PC-9 (cell line): Measurements from ENCODE around the gene CCM2. TPM values are rescaled to one million over a fixed set of nuclear protein-coding genes. Genes with fewer than 3 reads are reported as not detected.

Experiments used
- BruUV-seq: library from RNA; stranded (reverse); fragments of 400-500 nt; replicated peaks from 2 replicates; lab custom pipeline; 2021; lab: Mats Ljungman, UMichigan
- CTCF ChIA-PET: fragments of 300-600 bp; sonication (Branson Sonifier 250); formaldehyde crosslinking; loops from one replicate; lab custom pipeline; 2022; ENCODE audit warnings: antibody characterized with exemption; lab: Charles Lee
- POLR2A ChIA-PET: fragments of 300-600 bp; sonication (Branson Sonifier 250); formaldehyde crosslinking; loops from one replicate; lab custom pipeline; 2022; ENCODE audit warnings: antibody characterized with exemption; ENCODE audit not compliant: unreplicated experiment; lab: Charles Lee
- DNase-seq, 2 experiments: peaks; one replicate each; pipeline versions ENCODE4 v3.0.0 to v3.0.0-alpha.2; 2015 to 2022; ENCODE audit warnings: mixed read lengths in 1 of 2
- H2AFZ ChIP-seq: fragments of 200-600 bp; sonication (generic); 2 replicates; pipeline ENCODE4 v1.8.1; 2017; ENCODE audit warnings: antibody characterized with exemption
- H3F3A ChIP-seq: fragments of 200-600 bp; sonication (generic); 2 replicates; pipeline ENCODE4 v1.8.1; 2017; ENCODE audit warnings: antibody characterized with exemption, mild to moderate bottlenecking, low read depth; ENCODE audit not compliant: insufficient read depth
- H3K27ac ChIP-seq: fragments of 200-600 bp; sonication (generic); 2 replicates; pipeline ENCODE4 v1.6.1; 2016; ENCODE audit warnings: mixed run types
- H3K27me3 ChIP-seq: fragments of 200-600 bp; sonication (generic); 2 replicates; pipeline ENCODE4 v1.6.1; 2016; ENCODE audit warnings: low read depth, mixed run types; ENCODE audit not compliant: insufficient read depth
- H3K36me3 ChIP-seq: fragments of 200-600 bp; sonication (generic); 2 replicates; pipeline ENCODE4 v1.6.1; 2016; ENCODE audit warnings: low read depth, mixed run types
- H3K4me1 ChIP-seq: fragments of 200-600 bp; sonication (generic); replicated peaks from 2 replicates; pipeline ENCODE4 v1.6.1; 2016; ENCODE audit warnings: mixed run types; ENCODE audit not compliant: insufficient read depth
- H3K4me2 ChIP-seq: fragments of 200-600 bp; sonication (generic); 2 replicates; pipeline ENCODE4 v1.6.1; 2017; ENCODE audit warnings: mixed run types
- H3K4me3 ChIP-seq: fragments of 200-600 bp; sonication (generic); 2 replicates; pipeline ENCODE4 v1.6.1; 2016; ENCODE audit warnings: mixed run types
- H3K79me2 ChIP-seq: fragments of 200-600 bp; sonication (generic); 2 replicates; pipeline ENCODE4 v1.6.1; 2017; ENCODE audit warnings: low read depth, mixed run types
- H3K9me2 ChIP-seq: fragments of 200-600 bp; sonication (generic); 2 replicates; pipeline ENCODE4 v1.8.1; 2017; ENCODE audit warnings: mild to moderate bottlenecking; ENCODE audit not compliant: insufficient read depth
- H3K9me3 ChIP-seq: fragments of 200-600 bp; sonication (generic); 2 replicates; pipeline ENCODE4 v1.8.1; 2016; ENCODE audit warnings: low read depth; ENCODE audit not compliant: insufficient read depth
- H4K20me1 ChIP-seq: fragments of 200-600 bp; sonication (generic); 2 replicates; pipeline ENCODE4 v1.8.1; 2017; ENCODE audit not compliant: insufficient read depth
- CTCF ChIP-seq: fragments of 200-600 bp; sonication (generic); conservative IDR thresholded peaks from 2 replicates; pipeline ENCODE4 v1.6.1; 2017; ENCODE audit warnings: mixed run types, antibody characterized with exemption, mild to moderate bottlenecking, moderate library complexity
- EZH2 ChIP-seq: fragments of 200-600 bp; sonication (generic); IDR thresholded peaks from 2 replicates; pipeline ENCODE4 v1.8.0; 2017; ENCODE audit warnings: antibody characterized with exemption, low read depth
- intact Hi-C: fragments of 100-400 bp; cut with micrococcal nuclease; formaldehyde crosslinking; loops from one replicate; pipeline ENCODE4 v1.10.0; 2022; ENCODE audit not compliant: unreplicated experiment
- total RNA-seq: library from RNA; stranded (reverse); gene quantifications from 2 replicates; pipeline ENCODE4 v1.2.3, GENCODE V29; 2021

The CCM2 gene
- total RNA-seq, 1 experiment from 2014 or later: 54.2 TPM

DNA sequence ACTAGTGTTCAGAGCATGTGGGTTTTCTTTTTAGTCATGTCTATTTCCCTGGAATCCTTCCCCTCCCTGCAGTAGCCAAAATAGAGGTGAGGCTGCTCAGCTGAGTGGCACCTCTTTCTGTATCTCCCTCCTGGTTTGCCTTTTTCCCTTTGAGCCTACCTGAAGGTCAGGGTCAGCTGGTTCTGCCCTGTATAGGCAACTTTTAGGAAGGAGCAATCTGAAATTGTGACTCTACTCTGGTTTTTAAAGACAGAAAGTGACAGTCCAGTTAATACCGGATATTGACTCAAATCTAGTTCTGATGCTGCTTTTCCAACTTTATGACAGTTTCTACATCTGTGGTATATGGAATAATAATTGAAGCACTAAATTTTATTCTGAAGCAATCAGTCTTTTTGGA, 26.0 kb downstream of the CCM2 start:
- intact Hi-C loops: no loop called here
- Histone ChIP-seq H3K36me3 (no peaks in the 10 kb centered on the region), H3K4me1 (no peaks in the 10 kb centered on the region), H3K9me3 (no peaks in the 10 kb centered on the region), H3K4me3 (no peak overlapping the region), H3F3A (no peaks in the 10 kb centered on the region), H3K27ac (no peak overlapping the region), H4K20me1 (no peaks in the 10 kb centered on the region), H3K9me2 (no peaks in the 10 kb centered on the region), H3K27me3 (no peaks in the 10 kb centered on the region), H2AFZ (no peak overlapping the region), H3K79me2 (no peaks in the 10 kb centered on the region), H3K4me2 (no peak overlapping the region)
- no peak for TF ChIP-seq EZH2
- no peak for TF ChIP-seq CTCF
- no TSS peak for BruUV-seq
- DNase-seq: no peak
- ChIA-PET POLR2A (no interaction called here), CTCF (no interaction called here)

DNA sequence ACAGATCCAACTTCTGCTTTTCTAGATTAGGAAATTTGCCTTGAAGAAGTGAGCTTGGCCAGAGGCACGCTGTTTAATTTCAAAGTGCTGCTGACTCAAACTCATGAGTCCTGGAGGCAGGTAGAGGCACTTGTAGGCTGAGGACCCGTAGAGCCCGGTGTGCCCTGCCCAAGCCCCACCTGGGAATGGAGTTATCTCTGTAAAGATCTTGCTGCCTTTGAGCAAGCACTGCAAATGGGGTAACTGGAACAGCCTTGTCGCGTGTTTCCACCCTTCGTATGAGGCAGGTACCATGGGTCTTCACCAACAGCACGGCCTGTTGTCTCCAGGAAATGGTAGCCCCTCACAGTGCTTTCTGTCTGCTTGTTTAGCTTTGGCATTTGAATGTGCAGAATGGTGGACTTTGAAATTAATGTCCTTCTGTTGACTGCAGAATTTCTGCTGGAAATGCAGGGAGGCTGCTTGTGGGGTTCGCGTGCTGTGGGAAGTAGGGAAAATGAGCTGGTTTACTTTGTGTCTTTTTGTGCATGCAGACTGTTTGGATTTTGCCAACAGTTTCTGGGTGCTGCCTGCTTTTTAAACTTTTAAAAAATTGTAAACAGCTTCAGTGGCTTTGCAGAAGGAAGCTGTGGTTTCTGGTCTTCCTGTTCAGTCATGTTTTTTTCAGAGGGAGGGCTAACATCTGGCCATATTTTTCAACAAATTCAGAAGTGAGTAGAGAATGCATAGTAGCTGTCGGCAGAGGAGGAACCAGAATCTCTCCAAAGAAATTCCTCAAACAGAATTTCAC, 27.2 kb downstream of the CCM2 start:
- no peak overlapping the region for H3K4me3 ChIP-seq
- no peak overlapping the region for H3K27ac ChIP-seq
- H3K9me2 ChIP-seq: no peaks in the 10 kb centered on the region
- no peaks in the 10 kb centered on the region for H3K4me1 ChIP-seq
- no peaks in the 10 kb centered on the region for H3K36me3 ChIP-seq
- no peak overlapping the region for H2AFZ ChIP-seq
- H3K79me2 ChIP-seq: no peaks in the 10 kb centered on the region
- no peak overlapping the region for H3K4me2 ChIP-seq
- intact Hi-C loops: no loop called here
- BruUV-seq: no TSS peak
- H3F3A ChIP-seq: no peaks in the 10 kb centered on the region
- H4K20me1 ChIP-seq: no peaks in the 10 kb centered on the region
- no peaks in the 10 kb centered on the region for H3K27me3 ChIP-seq
- no peaks in the 10 kb centered on the region for H3K9me3 ChIP-seq
- CTCF ChIA-PET: no interaction called here
- POLR2A ChIA-PET: no interaction called here
- DNase-seq: no peak
- TF ChIP-seq EZH2 (no peak), CTCF (no peak)

DNA sequence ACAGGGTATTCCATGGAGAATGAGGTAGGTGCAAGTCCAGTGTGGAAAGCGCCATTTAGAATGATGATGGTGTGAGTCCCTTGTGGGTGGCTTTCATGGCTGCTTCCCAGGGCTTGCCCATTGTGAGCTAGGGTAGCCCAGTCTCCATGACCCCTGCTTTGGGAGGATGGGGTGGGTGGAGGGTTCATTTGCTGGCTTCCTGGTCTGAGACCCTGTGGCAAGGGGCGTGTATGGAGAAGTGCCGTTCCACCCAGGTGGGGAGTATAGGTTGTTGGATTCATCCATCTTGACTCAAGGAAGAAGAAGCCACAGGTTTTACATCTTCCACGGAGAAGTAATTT, 27.7 kb downstream of the CCM2 start:
- Histone ChIP-seq H3F3A (no peaks in the 10 kb centered on the region), H3K9me3 (no peaks in the 10 kb centered on the region), H3K79me2 (no peaks in the 10 kb centered on the region), H3K4me1 (no peaks in the 10 kb centered on the region), H3K36me3 (no peaks in the 10 kb centered on the region), H3K27ac (no peak overlapping the region), H3K9me2 (no peaks in the 10 kb centered on the region), H3K27me3 (no peaks in the 10 kb centered on the region), H2AFZ (no peak overlapping the region), H4K20me1 (no peaks in the 10 kb centered on the region), H3K4me3 (no peak overlapping the region), H3K4me2 (no peak overlapping the region)
- TF ChIP-seq CTCF (no peak), EZH2 (no peak)
- no peak for DNase-seq
- intact Hi-C loops: no loop called here
- ChIA-PET CTCF (no interaction called here), POLR2A (no interaction called here)
- no TSS peak for BruUV-seq
